D721Med (cell line): ENCODE data around the gene MOCS2.

ENCODE experiments used
- DNase-seq: peaks from one replicate; pipeline ENCODE4 v3.0.0; 2011; ENCODE audit warnings: low spot score; ENCODE audit not compliant: insufficient read length
- FAIRE-seq: peaks from 2 replicates; lab custom pipeline; 2011; peaks lifted over from hg19 to GRCh38; lab: Jason Lieb, UNC
- CTCF ChIP-seq: IDR thresholded peaks from 2 replicates; pipeline ENCODE4 v1.5.1; 2012; ENCODE audit warnings: mild to moderate bottlenecking, control low read depth; ENCODE audit not compliant: insufficient read depth; ENCODE audit errors: missing control alignments

The MOCS2 gene

DNA sequence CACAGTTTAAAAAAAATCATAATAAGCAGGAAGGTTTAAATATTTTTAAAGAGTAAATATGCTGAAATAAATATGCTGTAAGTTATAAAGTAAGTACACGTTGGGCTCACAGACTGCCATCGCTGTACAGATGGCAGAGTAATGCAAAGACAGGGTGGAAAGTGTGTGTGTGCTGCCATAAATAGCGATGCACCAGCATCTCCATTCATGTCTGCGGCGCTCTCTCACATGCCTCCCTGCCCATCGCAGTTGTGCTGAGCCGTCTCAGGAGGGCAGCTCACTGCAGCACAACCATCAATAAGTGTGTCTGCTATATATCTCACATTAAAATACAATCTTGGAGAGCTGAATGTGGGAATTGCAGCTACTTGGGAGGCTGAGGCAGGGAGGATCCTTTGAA, 14.3 kb downstream of the MOCS2 start:
- FAIRE-seq (no peak), DNase-seq (no peak)
- no peak for TF ChIP-seq CTCF

GRCh38 chr5:53092242-53092641, 17.3 kb downstream of the MOCS2 start:
- TF ChIP-seq CTCF, result no peak
- no peak for DNase-seq
- FAIRE-seq, result no peak

DNA sequence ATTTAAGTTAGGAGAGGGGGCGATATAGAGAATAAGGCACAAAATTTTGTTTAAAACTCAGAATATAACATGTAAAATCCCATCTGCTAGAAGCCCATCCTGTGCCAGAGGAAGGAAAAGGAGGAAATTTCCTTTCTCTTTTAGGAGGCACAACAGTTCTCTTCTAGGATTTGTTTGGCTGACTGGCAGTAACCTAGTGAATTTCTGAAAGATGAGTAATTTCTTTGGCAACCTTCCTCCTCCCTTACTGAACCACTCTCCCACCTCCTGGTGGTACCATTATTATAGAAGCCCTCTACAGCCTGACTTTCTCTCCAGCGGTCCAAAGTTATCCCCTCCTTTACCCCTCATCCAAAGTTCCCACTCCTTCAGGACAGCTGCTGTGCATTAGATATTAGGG, 18.3 kb downstream of the MOCS2 start:
- no peak for TF ChIP-seq CTCF
- FAIRE-seq (no peak), DNase-seq (no peak)

GRCh38 chr5:53090229-53090628, 19.3 kb downstream of the MOCS2 start:
- no peak for TF ChIP-seq CTCF
- FAIRE-seq (no peak), DNase-seq (no peak)

DNA sequence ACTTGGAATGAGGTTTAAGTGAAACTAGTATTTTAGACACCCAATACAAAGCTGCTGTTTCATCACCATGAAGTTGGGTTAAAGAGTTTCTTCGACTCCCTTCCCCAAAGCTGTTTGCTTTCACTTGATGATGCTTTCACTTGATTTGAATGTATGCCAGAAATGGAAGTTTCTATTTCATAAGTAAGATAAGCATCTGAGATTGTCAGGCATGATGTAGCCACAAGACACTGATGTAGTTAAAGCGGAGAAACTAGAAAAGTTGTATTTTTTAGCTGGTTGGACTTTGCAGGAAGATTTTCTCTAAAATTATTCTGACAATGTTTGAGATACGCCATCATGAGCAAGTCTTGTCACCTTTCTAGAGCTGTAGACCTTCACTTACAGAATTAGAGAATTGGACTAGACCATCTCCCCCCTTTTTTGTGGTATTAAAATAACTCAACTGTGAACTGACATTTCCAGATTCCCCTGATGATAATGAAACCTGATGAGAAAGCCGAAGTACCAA, 20.0 kb downstream of the MOCS2 start:
- DNase-seq, result no peak
- no peak for FAIRE-seq

GRCh38 chr5:53087621-53088121, 21.9 kb downstream of the MOCS2 start:
- no peak for DNase-seq
- no peak for FAIRE-seq
- TF ChIP-seq CTCF, result no peak

More for the DNA sequence above, 20.0 kb downstream of the MOCS2 start:
- TF ChIP-seq CTCF, result no peak

GRCh38 chr5:53087171-53087570, 22.4 kb downstream of the MOCS2 start:
- DNase-seq (no peak), FAIRE-seq (no peak)
- TF ChIP-seq CTCF, result no peak
